Activated T-helper 2 cell treated with anti-CD3 and anti-CD28 coated beads, Interferon-gamma antibody, Interleukin-2, Interleukin-4, amounts not matched to agents 10 μg/mL and 5 μg/mL and 100 μg/mL, durations not matched to agents 14 hours and 24 hours and 36 hours (primary cell): ENCODE data around the gene SELENON. TPM values are rescaled to one million over a fixed set of nuclear protein-coding genes. Genes with fewer than 3 reads are reported as not detected.

Experiments
- DNase-seq: peaks from one replicate; pipeline ENCODE4 v3.0.0; 2021; ENCODE audit warnings: low spot score
- H3K27ac Mint-ChIP-seq: one replicate; pipeline ENCODE4 v1.8.0; 2021; ENCODE audit warnings: mixed read lengths
- H3K27me3 Mint-ChIP-seq: one replicate; pipeline ENCODE4 v1.8.0; 2021; ENCODE audit warnings: low read depth, mixed read lengths
- H3K36me3 Mint-ChIP-seq: one replicate; pipeline ENCODE4 v1.8.0; 2021; ENCODE audit warnings: low read depth, mixed read lengths
- H3K4me1 Mint-ChIP-seq: one replicate; pipeline ENCODE4 v1.8.0; 2021; ENCODE audit warnings: low read depth, mixed read lengths
- H3K4me3 Mint-ChIP-seq: one replicate; pipeline ENCODE4 v1.8.0; 2021; ENCODE audit warnings: low read depth, mild to moderate bottlenecking, moderate library complexity, mixed read lengths
- H3K9me3 Mint-ChIP-seq: one replicate; pipeline ENCODE4 v1.8.0; 2021; ENCODE audit warnings: mixed read lengths
- intact Hi-C: fragments of 100-400 bp; cut with micrococcal nuclease; formaldehyde crosslinking; loops from one replicate; pipeline ENCODE4 v1.15.1; 2023
- total RNA-seq: library from RNA; stranded (reverse); gene quantifications from 2 replicates; pipeline ENCODE4 v1.2.3, GENCODE V29; 2022

The SELENON gene
- total RNA-seq, 1 donor from 2014 or later: 8.2 TPM

DNA sequence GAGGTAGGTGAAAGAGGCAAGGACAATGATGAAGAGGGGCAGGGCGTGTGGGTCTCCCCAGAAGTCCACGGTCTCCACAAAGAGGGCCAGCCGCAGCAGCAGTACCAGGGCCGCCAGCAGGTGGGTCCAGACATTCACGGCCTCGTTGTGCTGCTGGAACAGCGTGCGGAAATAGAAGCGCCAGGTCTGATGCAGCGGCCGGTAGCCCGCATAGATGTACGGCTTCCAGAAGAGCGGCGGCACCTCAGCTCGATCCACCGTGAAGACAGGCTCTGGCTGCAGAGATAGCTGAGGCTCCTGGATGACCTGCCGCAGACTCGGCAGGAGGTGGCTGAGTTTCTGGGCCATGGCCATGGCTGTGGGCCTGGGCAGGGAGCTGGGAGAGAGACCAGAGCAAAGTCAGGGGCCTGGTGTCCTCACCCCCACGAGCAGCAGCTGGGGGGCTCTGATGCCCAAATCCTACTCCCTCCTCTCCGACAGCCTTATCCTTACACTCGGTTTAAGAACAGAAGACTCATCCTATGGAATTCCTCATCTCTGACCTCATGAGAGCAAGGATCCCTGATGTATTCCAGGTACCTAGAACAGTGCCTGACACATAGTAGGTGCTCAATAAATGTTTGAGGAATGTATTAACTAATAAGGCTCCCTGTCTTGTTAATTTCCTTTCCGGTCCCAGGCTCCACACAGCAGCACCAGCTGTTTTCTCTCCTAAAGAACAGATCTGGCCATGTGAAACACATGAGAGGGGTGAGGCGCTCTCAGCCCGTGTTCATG, 63.7 kb downstream of the SELENON start:
- Mint-ChIP-seq H3K4me1 (peaks cover 15% of the 10 kb centered on the region), H3K4me3 (no peak overlapping the region), H3K27me3 (no peaks in the 10 kb centered on the region), H3K9me3 (no peaks in the 10 kb centered on the region), H3K36me3 (peaks cover 3% of the 10 kb centered on the region), H3K27ac (no peak overlapping the region)
- intact Hi-C loops: no loop called here
- DNase-seq: no peak

- intact Hi-C loops: no loop called here
- peaks cover 3% of the 10 kb centered on the region for H3K36me3 Mint-ChIP-seq
Measured at GRCh38 chr1:25864434-25864833, 64.4 kb downstream of the SELENON start.

DNA sequence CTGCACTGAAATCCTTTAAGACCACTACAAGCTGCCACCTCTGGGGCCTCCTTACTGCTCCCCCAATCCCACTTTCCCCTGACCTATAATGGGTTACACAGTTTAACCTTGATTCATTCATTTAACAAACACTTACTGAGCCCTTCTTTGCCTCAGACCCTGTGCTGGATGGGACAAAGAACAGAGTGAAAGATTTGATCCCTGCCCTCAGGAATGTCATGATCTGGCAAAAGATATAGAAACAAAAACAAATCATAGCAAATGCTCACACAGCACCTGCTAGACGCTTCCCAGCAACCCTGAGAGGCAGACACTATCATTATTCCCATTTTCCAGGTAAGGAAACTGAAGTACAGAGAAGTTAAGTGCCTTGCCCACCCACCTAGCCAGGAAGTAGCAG, 66.3 kb downstream of the SELENON start:
- Mint-ChIP-seq H3K27ac (peak overlapping the region; percentile 9), H3K4me3 (no peak overlapping the region), H3K27me3 (no peaks in the 10 kb centered on the region), H3K4me1 (peaks cover 3% of the 10 kb centered on the region), H3K36me3 (peaks cover 3% of the 10 kb centered on the region), H3K9me3 (no peaks in the 10 kb centered on the region)
- intact Hi-C loops: no loop called here
- DNase-seq: no peak

More at GRCh38 chr1:25864434-25864833, 64.4 kb downstream of the SELENON start:
- Mint-ChIP-seq H3K9me3 (no peaks in the 10 kb centered on the region), H3K27ac (no peak overlapping the region), H3K4me3 (no peak overlapping the region), H3K4me1 (peaks cover 10% of the 10 kb centered on the region), H3K27me3 (no peaks in the 10 kb centered on the region)
- no peak for DNase-seq

DNA sequence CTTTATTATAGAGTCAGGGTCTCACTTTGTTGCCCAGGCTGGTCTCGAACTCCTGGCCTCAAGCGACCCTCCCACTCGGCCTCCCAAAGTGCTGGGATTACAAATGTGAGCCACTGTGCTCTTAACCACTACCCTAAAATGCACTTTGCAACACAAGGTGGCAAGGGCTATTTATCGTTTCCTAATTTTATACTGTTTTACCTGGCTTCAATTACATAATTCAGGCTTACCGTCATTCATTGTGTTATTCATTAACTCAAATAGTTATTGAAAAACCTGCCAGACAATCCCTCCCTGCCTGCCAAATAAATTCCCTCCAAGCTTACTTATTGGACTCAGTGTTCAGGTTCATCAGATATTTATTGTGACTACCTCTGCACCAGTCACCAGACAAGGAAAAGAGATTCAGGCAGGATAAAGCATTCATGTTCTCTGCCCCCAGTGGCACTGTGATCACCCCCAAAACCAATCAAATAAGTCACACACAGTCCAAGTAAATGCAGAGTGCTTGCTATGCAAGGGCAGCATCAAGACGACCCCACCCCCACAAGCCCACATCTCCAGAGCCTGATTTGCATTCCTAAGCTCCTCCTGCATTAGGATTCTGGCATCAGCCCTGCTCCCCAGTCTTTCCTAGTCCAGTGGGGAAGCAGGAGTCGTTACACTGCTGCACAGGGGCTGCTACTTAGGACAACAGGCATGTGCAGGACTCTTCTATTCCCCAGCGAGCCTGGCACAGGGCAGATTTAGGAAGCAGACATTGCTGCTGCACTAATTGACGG, 67.4 kb downstream of the SELENON start:
- no peak overlapping the region for H3K4me3 Mint-ChIP-seq
- peaks cover 3% of the 10 kb centered on the region for H3K36me3 Mint-ChIP-seq
- no peaks in the 10 kb centered on the region for H3K9me3 Mint-ChIP-seq
- intact Hi-C loops: no loop called here
- H3K4me1 Mint-ChIP-seq: no peaks in the 10 kb centered on the region
- H3K27ac Mint-ChIP-seq: no peak overlapping the region
- H3K27me3 Mint-ChIP-seq: no peaks in the 10 kb centered on the region
- DNase-seq: no peak

Other genes with a start within 250 kb of the SELENON start
- 4.1 and 5.0 TPM in 2 replicates for gene MAN1C1, start 183.4 kb upstream of the SELENON start, total RNA-seq
- 29.6 and 30.0 TPM in 2 replicates for gene MTFR1L, start 19.8 kb downstream of the SELENON start, total RNA-seq
- gene AUNIP, start 59.3 kb downstream of the SELENON start, total RNA-seq: 9.5 and 10.9 TPM in 2 replicates
- 7.4 and 7.9 TPM in 2 replicates for gene PAQR7, start 75.5 kb downstream of the SELENON start, total RNA-seq
- gene STMN1, start 106.2 kb downstream of the SELENON start, total RNA-seq: 334 and 341 TPM in 2 replicates
- 7.3 and 7.7 TPM in 2 replicates for gene PAFAH2, start 197.9 kb downstream of the SELENON start, total RNA-seq
- not detected in 2 replicates for gene EXTL1, start 221.6 kb downstream of the SELENON start, total RNA-seq
- gene SLC30A2, start 245.9 kb downstream of the SELENON start, total RNA-seq: not detected in 2 replicates